DMS53 treated with DMSO at 0.1 percent for 48 hours (cell line): ENCODE measurements around the gene RNF223.
"Not testable (repeated sequence)": the region's sequence is repeated elsewhere in the genome, so short reads cannot be mapped to it uniquely, and the experiment has no call there.

Source experiments
- DNase-seq: peaks from one replicate; lab custom pipeline; 2025; ENCODE audit not compliant: unreplicated experiment; lab: John Stamatoyannopoulos, UW

RNF223 gene

GRCh38 chr1:1110561-1110971, 36.5 kb upstream of the RNF223 start:
- DNase-seq = no peak

- DNase-seq = no peak
These were observed 35.6 kb upstream of the RNF223 start for GRCh38 chr1:1109743-1110142.

- DNase-seq = no peak
These were observed 32.6 kb upstream of the RNF223 start for GRCh38 chr1:1106510-1107221.

GRCh38 chr1:1104152-1104551, 30.0 kb upstream of the RNF223 start:
- DNase-seq = not testable (repeated sequence)

DNA sequence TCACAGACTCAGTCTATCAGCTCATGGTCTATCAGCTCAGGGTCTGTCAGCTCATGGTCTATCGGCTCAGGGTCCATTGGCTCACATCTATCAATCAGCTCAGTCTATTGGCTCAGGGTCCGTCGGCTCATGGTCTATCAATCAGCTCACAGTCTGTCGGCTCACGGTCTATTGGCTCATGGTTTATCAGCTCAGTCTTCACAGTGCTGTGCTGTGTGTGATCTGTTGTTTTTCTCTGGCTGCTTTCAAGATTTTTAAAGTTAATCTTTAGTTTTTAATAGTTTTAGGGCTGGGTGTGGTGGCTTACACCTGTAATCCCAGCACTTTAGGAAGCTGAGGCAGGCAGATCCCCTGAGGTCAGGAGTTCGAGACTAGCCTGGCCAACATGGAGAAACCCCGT, 27.4 kb upstream of the RNF223 start:
- DNase-seq = no peak

DNA sequence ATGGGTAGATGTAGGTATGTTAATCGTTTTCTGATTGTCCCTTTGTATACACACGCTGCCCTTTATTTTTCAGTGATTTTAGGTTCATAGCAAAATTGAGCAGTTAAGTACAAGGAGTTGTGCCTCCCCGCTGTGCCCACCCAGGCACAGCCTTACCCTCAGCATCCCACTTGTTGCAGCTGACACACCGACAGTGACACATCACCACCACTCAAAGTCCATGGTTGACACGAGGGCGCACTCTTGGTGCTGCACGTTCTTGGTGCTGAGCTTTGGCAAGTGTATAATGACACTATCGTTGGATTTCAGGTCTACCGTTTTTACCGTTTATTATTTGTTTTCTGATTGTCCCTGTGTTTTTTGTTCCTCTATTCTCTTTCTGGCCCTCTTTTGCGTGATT, 26.2 kb upstream of the RNF223 start:
- no peak for DNase-seq

GRCh38 chr1:1099506-1100183, 25.5 kb upstream of the RNF223 start:
- no peak for DNase-seq

- no peak for DNase-seq
These were observed 24.7 kb upstream of the RNF223 start for GRCh38 chr1:1098681-1099421.

DNA sequence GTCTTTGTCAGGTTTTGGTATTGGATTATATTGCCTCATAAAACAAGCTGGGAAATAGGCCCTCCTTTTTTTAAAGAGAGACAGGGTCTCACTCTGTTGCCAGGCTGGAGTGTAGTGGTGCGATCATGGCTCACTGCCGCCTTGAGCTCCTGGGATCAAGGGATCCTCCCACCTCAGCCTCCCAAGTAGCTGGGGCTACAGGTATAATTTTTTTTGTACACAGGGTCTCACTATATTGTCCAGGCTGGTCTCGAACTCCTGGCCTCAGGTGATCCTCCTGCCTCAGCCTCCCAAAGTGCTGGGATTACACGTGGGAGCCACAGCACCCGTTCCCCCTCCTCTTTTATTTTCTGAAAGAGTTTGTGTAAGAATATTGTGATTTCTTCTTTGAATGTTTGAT, 22.0 kb upstream of the RNF223 start:
- DNase-seq = not testable (repeated sequence)

GRCh38 chr1:1094981-1095380, 20.9 kb upstream of the RNF223 start:
- no peak for DNase-seq

- DNase-seq = no peak
These were observed 19.5 kb upstream of the RNF223 start for GRCh38 chr1:1093610-1093943.

GRCh38 chr1:1092894-1093609, 18.9 kb upstream of the RNF223 start:
- DNase-seq = no peak

GRCh38 chr1:1092149-1092855, 18.2 kb upstream of the RNF223 start:
- no peak for DNase-seq

DNA sequence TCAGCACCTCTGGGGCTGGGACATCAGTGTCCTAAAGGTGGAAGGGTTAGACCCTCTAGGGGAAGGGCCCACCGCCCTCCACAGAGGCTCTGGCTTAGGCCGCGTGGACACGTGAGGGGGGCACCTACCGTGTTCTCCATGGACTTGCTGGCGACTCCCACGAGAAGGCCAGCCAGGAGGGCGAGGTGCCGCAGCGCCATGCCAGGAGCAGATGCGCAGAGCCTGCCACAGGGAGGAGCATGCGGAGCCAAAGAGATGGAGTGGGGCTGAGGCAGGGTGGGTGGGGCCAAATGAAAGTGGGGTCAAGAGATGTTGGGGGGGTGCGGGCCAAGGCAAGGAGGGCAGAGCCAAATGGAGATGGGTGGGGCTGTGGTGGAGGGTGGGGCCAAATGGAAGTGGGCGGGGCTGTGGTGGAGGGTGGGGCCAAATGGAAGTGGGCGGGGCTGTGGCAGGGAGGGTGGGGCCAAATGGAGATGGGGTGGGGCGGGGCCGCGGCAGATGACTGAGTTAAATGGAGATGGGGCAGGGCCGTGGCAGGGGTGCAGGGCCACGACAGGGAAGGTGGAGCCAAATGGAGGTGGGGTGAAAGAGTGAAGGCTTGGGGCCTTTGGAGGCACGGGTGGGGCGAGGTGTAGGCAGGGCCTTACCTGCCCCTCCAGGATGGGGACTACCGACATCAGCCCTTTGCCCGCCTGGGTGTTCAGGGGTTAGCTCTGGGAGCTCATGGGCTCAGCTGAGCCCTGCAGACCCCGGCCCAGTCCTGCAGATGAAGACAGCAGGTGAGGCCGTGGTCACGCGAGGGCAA, 17.4 kb upstream of the RNF223 start:
- DNase-seq = no peak

- DNase-seq = no peak
These were observed 16.6 kb upstream of the RNF223 start for GRCh38 chr1:1090424-1091343.

DNA sequence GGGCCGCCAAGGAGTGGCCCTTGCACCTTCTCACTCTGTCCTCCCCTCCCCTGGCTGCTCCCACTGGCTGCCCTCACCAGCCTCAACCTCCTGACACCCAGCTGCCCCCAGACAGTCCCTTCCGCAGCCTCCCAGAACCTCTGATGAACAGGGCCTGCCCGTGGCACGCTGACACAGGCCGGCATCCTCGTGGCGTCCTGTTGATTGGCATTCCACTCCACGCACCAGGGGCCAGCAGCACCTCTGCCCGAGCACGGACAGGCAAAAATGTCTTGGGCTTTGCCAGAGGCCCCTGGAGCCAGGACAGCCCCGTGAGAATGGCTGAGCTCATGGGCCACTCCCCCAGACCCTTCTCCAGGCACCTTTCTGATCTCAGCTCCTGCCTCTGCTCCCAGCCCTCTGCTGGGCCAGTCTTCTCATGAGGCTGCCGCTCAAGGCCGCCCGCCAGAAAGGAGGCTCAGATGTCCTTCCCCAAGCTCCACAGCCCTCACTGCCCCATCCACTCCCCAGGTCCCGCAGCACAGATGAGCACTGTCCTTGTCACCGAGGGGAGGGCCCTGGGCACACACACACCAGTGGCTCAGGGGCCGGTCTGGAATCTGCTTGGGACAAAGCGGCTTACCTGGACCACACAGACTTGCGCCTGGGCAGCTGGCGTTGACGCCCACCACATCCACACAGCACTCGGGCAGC, 15.8 kb upstream of the RNF223 start:
- DNase-seq = no peak

GRCh38 chr1:1088801-1089680, 14.9 kb upstream of the RNF223 start:
- no peak for DNase-seq
